Ovary (tissue), 3 donors: ENCODE measurements around the gene FAM210A.

Source experiments
- POLR2A ChIP-seq: fragments of 450-650 bp; IDR thresholded peaks from one replicate; pipeline ENCODE4 v1.6.1; 2017; ENCODE audit warnings: antibody characterized with exemption, mild to moderate bottlenecking, moderate library complexity
- TF ChIP-seq, protein P1 (sequence below), 3 donors: fragments of 450-650 bp in 2 of 3; fragments of 200-600 bp in 1 of 3; IDR thresholded peaks; one replicate each; pipeline versions ENCODE4 v1.5.1 to v1.8.0; 2016 to 2022; ENCODE audit warnings: antibody characterized with exemption in 3 of 3, mild to moderate bottlenecking in 1 of 3
- donor health status: DM: no; HTN: no; CAD: no.

DNA sequence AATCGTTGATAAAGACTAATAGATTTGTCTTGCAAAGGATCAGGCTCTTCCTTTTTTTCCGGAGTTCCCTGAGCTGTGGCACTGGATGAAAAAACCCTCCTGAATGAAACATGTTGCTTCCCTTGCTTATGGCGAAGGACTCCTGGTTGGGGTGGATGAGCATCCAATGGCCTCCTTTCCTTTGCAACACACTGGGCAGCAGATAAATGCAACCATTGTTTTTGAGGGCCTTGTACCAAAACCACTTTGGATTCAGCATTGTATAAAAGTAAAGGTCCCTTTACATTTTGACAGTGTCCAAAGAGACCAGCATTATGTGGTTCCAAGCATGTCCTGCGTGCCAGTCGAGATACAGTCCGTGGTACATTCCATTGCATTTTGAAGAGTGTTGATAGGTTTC lies 44.7 kb downstream of the FAM210A start:
- TF ChIP-seq, protein P1, sequence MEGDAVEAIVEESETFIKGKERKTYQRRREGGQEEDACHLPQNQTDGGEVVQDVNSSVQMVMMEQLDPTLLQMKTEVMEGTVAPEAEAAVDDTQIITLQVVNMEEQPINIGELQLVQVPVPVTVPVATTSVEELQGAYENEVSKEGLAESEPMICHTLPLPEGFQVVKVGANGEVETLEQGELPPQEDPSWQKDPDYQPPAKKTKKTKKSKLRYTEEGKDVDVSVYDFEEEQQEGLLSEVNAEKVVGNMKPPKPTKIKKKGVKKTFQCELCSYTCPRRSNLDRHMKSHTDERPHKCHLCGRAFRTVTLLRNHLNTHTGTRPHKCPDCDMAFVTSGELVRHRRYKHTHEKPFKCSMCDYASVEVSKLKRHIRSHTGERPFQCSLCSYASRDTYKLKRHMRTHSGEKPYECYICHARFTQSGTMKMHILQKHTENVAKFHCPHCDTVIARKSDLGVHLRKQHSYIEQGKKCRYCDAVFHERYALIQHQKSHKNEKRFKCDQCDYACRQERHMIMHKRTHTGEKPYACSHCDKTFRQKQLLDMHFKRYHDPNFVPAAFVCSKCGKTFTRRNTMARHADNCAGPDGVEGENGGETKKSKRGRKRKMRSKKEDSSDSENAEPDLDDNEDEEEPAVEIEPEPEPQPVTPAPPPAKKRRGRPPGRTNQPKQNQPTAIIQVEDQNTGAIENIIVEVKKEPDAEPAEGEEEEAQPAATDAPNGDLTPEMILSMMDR (IDR thresholded peaks at IDR 0.05), result no peak
- no peak for TF ChIP-seq POLR2A
